ENCODE results near the gene GATA2. TPM values are rescaled to one million over a fixed set of nuclear protein-coding genes. Genes with fewer than 3 reads are reported as not detected.

The GATA2 gene
- total RNA-seq, 4 donors from 2014 or later = 2.8 to 11.6 (median 8.1) TPM

- Histone ChIP-seq H3K27me3 (peaks cover 0 to 24% of the 10 kb centered on the region in 2 donors), H3K4me1 (peaks cover 0 to 14% (median 5%) of the 10 kb centered on the region in 4 donors), H3K27ac (no peak overlapping the region), H3K9me3 (no peaks in the 10 kb centered on the region), H3K4me3 (no peak overlapping the region), H3K36me3 (no peaks in the 10 kb centered on the region)
- TF ChIP-seq POLR2A (IDR thresholded peaks at IDR 0.05) (no peak), CTCF (IDR thresholded peaks at IDR 0.05) (no peak)
- peak in 1 of 3 donors; percentile 3 for DNase-seq
Measured at GRCh38 chr3:128500556-128500955, 7.6 kb upstream of the GATA2 start.

GRCh38 chr3:128499724-128500275 is 6.8 kb upstream of the GATA2 start:
- Histone ChIP-seq H3K4me3 (no peak overlapping the region), H3K27ac (no peak overlapping the region), H3K27me3 (peaks cover 0 to 24% of the 10 kb centered on the region in 2 donors), H3K9me3 (no peaks in the 10 kb centered on the region), H3K4me1 (peaks cover 0 to 14% (median 5%) of the 10 kb centered on the region in 4 donors), H3K36me3 (no peaks in the 10 kb centered on the region)
- TF ChIP-seq CTCF (IDR thresholded peaks at IDR 0.05) (no peak), POLR2A (IDR thresholded peaks at IDR 0.05) (no peak)
- peak in 1 of 3 donors; percentile 15 for DNase-seq

GRCh38 chr3:128498901-128499530 is 6.0 kb upstream of the GATA2 start:
- Histone ChIP-seq H3K9me3 (no peaks in the 10 kb centered on the region), H3K27me3 (peaks cover 0 to 24% of the 10 kb centered on the region in 2 donors), H3K4me1 (peaks cover 0 to 14% (median 5%) of the 10 kb centered on the region in 4 donors), H3K36me3 (no peaks in the 10 kb centered on the region), H3K27ac (no peak overlapping the region), H3K4me3 (no peak overlapping the region)
- DNase-seq = peak in 1 of 3 donors; percentile 25
- TF ChIP-seq POLR2A (IDR thresholded peaks at IDR 0.05) = no peak
- no peak for TF ChIP-seq CTCF (IDR thresholded peaks at IDR 0.05)

- Histone ChIP-seq H3K4me1 (peaks cover 0 to 15% (median 5%) of the 10 kb centered on the region in 4 donors), H3K36me3 (no peaks in the 10 kb centered on the region), H3K27me3 (peaks cover 0 to 30% of the 10 kb centered on the region in 2 donors), H3K4me3 (peak overlapping the region; percentile 36 to 62 (median 60)), H3K9me3 (no peaks in the 10 kb centered on the region), H3K27ac (no peak overlapping the region)
- peak in 1 of 3 donors; percentile 13 for DNase-seq
- TF ChIP-seq CTCF (IDR thresholded peaks at IDR 0.05) = no peak
- no peak for TF ChIP-seq POLR2A (IDR thresholded peaks at IDR 0.05)
Measured at GRCh38 chr3:128498127-128498626, 5.2 kb upstream of the GATA2 start.

DNA sequence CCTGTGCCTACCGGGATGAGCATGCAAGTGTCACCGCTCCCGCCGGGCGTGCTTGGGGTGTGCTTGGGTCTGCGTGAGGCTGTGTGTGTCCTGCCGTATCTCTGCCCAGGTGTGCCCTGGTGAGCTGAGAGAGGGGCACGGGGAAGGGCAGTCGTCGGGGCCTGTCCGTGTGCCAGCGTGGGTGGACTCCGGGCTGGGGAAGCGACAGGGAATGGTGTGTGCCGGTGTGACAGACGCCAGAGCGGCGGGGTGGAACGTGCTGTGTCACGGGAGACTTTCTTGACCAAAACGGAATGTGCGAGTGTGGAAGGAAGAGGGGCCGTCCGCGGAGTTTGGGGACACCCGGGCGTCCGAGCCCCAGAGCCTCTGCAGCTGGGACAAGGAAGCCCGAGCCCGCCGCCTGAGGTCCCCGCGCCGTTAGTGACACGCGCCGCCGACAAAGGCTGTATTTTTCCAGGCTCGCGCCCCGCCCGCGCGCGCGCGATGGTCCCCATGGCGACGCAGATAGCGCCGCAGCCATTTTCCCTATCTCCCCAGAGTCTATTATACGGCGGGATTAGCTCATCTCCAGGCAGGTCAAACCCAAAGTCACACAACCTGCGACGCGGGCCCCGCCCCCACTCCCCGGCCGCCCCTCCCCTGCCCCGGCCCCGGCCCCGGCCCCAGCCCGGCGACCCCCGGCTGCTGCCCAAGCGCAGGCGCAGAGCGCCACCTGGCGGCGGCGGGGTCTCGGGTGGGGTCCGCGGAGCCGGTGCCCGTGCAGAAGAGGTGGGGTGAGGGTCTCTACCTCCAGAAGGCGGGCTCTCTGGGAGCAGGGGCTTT is 4.5 kb upstream of the GATA2 start:
- peak; percentile 31 to 77 (median 68) for DNase-seq
- H3K27me3 ChIP-seq = peaks cover 0 to 37% of the 10 kb centered on the region in 2 donors
- H3K9me3 ChIP-seq = no peaks in the 10 kb centered on the region
- peak overlapping the region; percentile 36 to 62 (median 60) for H3K4me3 ChIP-seq
- peak in 5 of 6 experiments; percentile 44 to 64 (median 54) for TF ChIP-seq CTCF (IDR thresholded peaks at IDR 0.05)
- TF ChIP-seq POLR2A (IDR thresholded peaks at IDR 0.05) = no peak
- H3K4me1 ChIP-seq = peaks cover 0 to 22% (median 8%) of the 10 kb centered on the region in 4 donors
- no peak overlapping the region for H3K27ac ChIP-seq
- no peaks in the 10 kb centered on the region for H3K36me3 ChIP-seq
